A673 (cell line): ENCODE data around the gene OR56A5. TPM values are rescaled to one million over a fixed set of nuclear protein-coding genes. Genes with fewer than 3 reads are reported as not detected.

Source experiments
- Bru-seq: library from RNA; stranded (reverse); fragments of 400-500 nt; gene quantifications from one replicate; lab custom pipeline; 2021; lab: Mats Ljungman, UMichigan
- BruChase-seq, 2 experiments: library from RNA; stranded (reverse); fragments of 400-500 nt; gene quantifications; one replicate each; lab custom pipeline; 2021; lab: Mats Ljungman, UMichigan
- BruUV-seq: library from RNA; stranded (reverse); fragments of 400-500 nt; replicated peaks from 2 replicates; lab custom pipeline; 2021; lab: Mats Ljungman, UMichigan
- CTCF ChIA-PET: fragments of 300-600 bp; sonication (Branson Sonifier 250); formaldehyde crosslinking; loops from one replicate; lab custom pipeline; 2022; ENCODE audit warnings: antibody characterized with exemption; lab: Charles Lee
- POLR2A ChIA-PET: fragments of 300-600 bp; sonication (Branson Sonifier 250); formaldehyde crosslinking; loops from one replicate; lab custom pipeline; 2022; ENCODE audit warnings: antibody characterized with exemption; ENCODE audit not compliant: low non-redundant PET; lab: Charles Lee
- DNase-seq: peaks from one replicate; pipeline ENCODE4 v3.0.0-alpha.2; 2015; ENCODE audit warnings: low spot score
- H3K27ac ChIP-seq: fragments of 200-600 bp; sonication (generic); 2 replicates; pipeline ENCODE4 v1.5.1; 2016; ENCODE audit warnings: mixed run types, low read depth, mild to moderate bottlenecking, mixed read lengths, antibody characterized with exemption, low read length; ENCODE audit not compliant: poor library complexity, severe bottlenecking
- H3K27me3 ChIP-seq: fragments of 200-600 bp; sonication (generic); replicated peaks from 2 replicates; pipeline ENCODE4 v1.6.1; 2017; ENCODE audit warnings: mixed run types, low read depth, mild to moderate bottlenecking, mixed read lengths, antibody characterized with exemption, low read length; ENCODE audit not compliant: insufficient read depth, poor library complexity
- H3K36me3 ChIP-seq: fragments of 200-600 bp; sonication (generic); 2 replicates; pipeline ENCODE4 v1.6.1; 2016; ENCODE audit warnings: mixed run types, mild to moderate bottlenecking, mixed read lengths, antibody characterized with exemption, low read length; ENCODE audit not compliant: insufficient read depth, poor library complexity, severe bottlenecking
- H3K4me1 ChIP-seq: fragments of 200-600 bp; sonication (generic); 2 replicates; pipeline ENCODE4 v1.6.1; 2017; ENCODE audit warnings: mixed run types, mild to moderate bottlenecking, mixed read lengths, antibody characterized with exemption, low read length; ENCODE audit not compliant: insufficient read depth, poor library complexity, severe bottlenecking
- H3K4me3 ChIP-seq: fragments of 200-600 bp; sonication (generic); 2 replicates; pipeline ENCODE4 v1.5.1; 2016; ENCODE audit warnings: low read depth, mixed run types, mild to moderate bottlenecking, mixed read lengths, low read length; ENCODE audit not compliant: poor library complexity, severe bottlenecking
- H3K9me3 ChIP-seq: fragments of 200-600 bp; sonication (generic); 2 replicates; pipeline ENCODE4 v1.6.1; 2016; ENCODE audit warnings: mixed run types, low read depth, mild to moderate bottlenecking, mixed read lengths, antibody characterized with exemption, low read length; ENCODE audit not compliant: poor library complexity, severe bottlenecking
- CTCF ChIP-seq: fragments of 300-800, 200-600 bp; sonication (generic); conservative IDR thresholded peaks from 2 replicates; pipeline ENCODE4 v1.5.1; 2017; ENCODE audit warnings: low read depth, mild to moderate bottlenecking, antibody characterized with exemption, low read length, moderate library complexity, mixed read lengths
- EZH2 ChIP-seq: fragments of 200-600 bp; sonication (generic); IDR thresholded peaks from 2 replicates; pipeline ENCODE4 v1.6.1; 2017; ENCODE audit warnings: borderline replicate concordance, low read depth, mild to moderate bottlenecking, mixed read lengths, antibody characterized with exemption, low read length; ENCODE audit not compliant: poor library complexity, severe bottlenecking
- intact Hi-C: fragments of 100-400 bp; cut with micrococcal nuclease; formaldehyde crosslinking; loops from one replicate; pipeline ENCODE4 v1.10.0; 2022; ENCODE audit not compliant: unreplicated experiment
- long read RNA-seq: library from polyadenylated mRNA; stranded (forward); transcript quantifications from one replicate; pipeline ENCODE4 v2.0.0, GENCODE V29; 2022
- total RNA-seq: library from RNA; stranded (reverse); gene quantifications from 2 replicates; pipeline ENCODE4 v1.2.3, GENCODE V29; 2021

The OR56A5 gene
- not detected in 2 replicates for total RNA-seq
- Bru-seq, nascent RNA, result percentile 7 among the genes with signal in this experiment
- percentile 22 among the genes with signal in this experiment for BruChase-seq, experiment 1, labeled RNA remaining after a 2-hour chase
- BruChase-seq, experiment 2, labeled RNA remaining after a 6-hour chase, result percentile 22 among the genes with signal in this experiment
- long read RNA-seq, result 0 reads

GRCh38 chr11:5968394-5968793 lies at the start of gene OR56A5:
Gene OR56A5, minus strand, starts transcription at chr11:5968494. Its CDS starts 0 bp downstream, at chr11:5968494.
- H3K4me3 ChIP-seq, result no peak within 1 kb of the TSS
- ChIA-PET CTCF (no interaction called here), POLR2A (no interaction called here)
- no peak for DNase-seq
- no peaks in the 10 kb centered on the region for H3K9me3 ChIP-seq
- intact Hi-C loops, result no loop called here
- TF ChIP-seq CTCF, result no peak
- TF ChIP-seq EZH2, result no peak
- no peaks in the 10 kb centered on the region for H3K36me3 ChIP-seq
- BruUV-seq, result no TSS peak
- peaks cover 4% of the 10 kb centered on the region for H3K27me3 ChIP-seq
- H3K27ac ChIP-seq, result no peak within 1 kb of the TSS
- no peaks in the 10 kb centered on the region for H3K4me1 ChIP-seq

GRCh38 chr11:6013042-6013441 lies 44.7 kb upstream of the OR56A5 start:
- ChIA-PET CTCF (no interaction called here), POLR2A (no interaction called here)
- TF ChIP-seq CTCF (no peak), EZH2 (no peak)
- no peak overlapping the region for H3K4me3 ChIP-seq
- BruUV-seq, result no TSS peak
- H3K27ac ChIP-seq, result no peak overlapping the region
- intact Hi-C loops, result no loop called here
- peaks cover 12% of the 10 kb centered on the region for H3K27me3 ChIP-seq
- no peaks in the 10 kb centered on the region for H3K9me3 ChIP-seq
- no peaks in the 10 kb centered on the region for H3K4me1 ChIP-seq
- DNase-seq, result no peak
- no peaks in the 10 kb centered on the region for H3K36me3 ChIP-seq

GRCh38 chr11:6012035-6012668 lies 43.9 kb upstream of the OR56A5 start:
- POLR2A ChIA-PET, result no interaction called here
- intact Hi-C loops, result no loop called here

More at GRCh38 chr11:6012035-6012668, 43.9 kb upstream of the OR56A5 start:
- DNase-seq, result no peak
- no peaks in the 10 kb centered on the region for H3K36me3 ChIP-seq
- TF ChIP-seq EZH2, result no peak
- TF ChIP-seq CTCF, result no peak
- CTCF ChIA-PET, result no interaction called here
- no peaks in the 10 kb centered on the region for H3K4me1 ChIP-seq
- no peak overlapping the region for H3K4me3 ChIP-seq
- H3K9me3 ChIP-seq, result no peaks in the 10 kb centered on the region
- BruUV-seq, result no TSS peak
- H3K27me3 ChIP-seq, result peaks cover 11% of the 10 kb centered on the region
- no peak overlapping the region for H3K27ac ChIP-seq
